PFSK-1 (cell line): ENCODE measurements around the gene STRA6.

Experiments used
- FOXP2 ChIP-seq: optimal IDR thresholded peaks from 2 replicates; pipeline ENCODE3; 2011; ENCODE audit warnings: borderline replicate concordance, control low read depth, inconsistent platforms; ENCODE audit not compliant: insufficient read depth; ENCODE audit errors: extremely low read length, extremely low read depth
- POLR2AphosphoS5 ChIP-seq: IDR thresholded peaks from 2 replicates; pipeline ENCODE4 v1.6.1; 2012; ENCODE audit warnings: low read depth, mild to moderate bottlenecking, control low read depth, low read length, moderate library complexity
- SIN3A ChIP-seq: IDR thresholded peaks from 2 replicates; pipeline ENCODE4 v1.6.1; 2012; ENCODE audit warnings: mild to moderate bottlenecking, low read length, moderate library complexity, borderline replicate concordance; ENCODE audit not compliant: insufficient read depth
- TAF1 ChIP-seq: IDR thresholded peaks from 2 replicates; pipeline ENCODE4 v1.6.1; 2012; ENCODE audit warnings: low read length, control low read depth, borderline replicate concordance; ENCODE audit not compliant: insufficient read depth
- TF ChIP-seq, protein P1 (sequence below), 2 experiments: IDR thresholded peaks; 2 replicates each; pipeline versions ENCODE4 v1.6.1 to v1.8.0; 2011 to 2012; ENCODE audit warnings: low read depth in 2 of 2, low read length in 2 of 2, control low read depth in 1 of 2, inconsistent platforms in 1 of 2, mild to moderate bottlenecking in 1 of 2, moderate library complexity in 1 of 2; ENCODE audit not compliant: insufficient read depth in 1 of 2

The STRA6 gene

GRCh38 chr15:74132681-74133651 lies 69.6 kb downstream of the STRA6 start:
- TF ChIP-seq, protein P1, sequence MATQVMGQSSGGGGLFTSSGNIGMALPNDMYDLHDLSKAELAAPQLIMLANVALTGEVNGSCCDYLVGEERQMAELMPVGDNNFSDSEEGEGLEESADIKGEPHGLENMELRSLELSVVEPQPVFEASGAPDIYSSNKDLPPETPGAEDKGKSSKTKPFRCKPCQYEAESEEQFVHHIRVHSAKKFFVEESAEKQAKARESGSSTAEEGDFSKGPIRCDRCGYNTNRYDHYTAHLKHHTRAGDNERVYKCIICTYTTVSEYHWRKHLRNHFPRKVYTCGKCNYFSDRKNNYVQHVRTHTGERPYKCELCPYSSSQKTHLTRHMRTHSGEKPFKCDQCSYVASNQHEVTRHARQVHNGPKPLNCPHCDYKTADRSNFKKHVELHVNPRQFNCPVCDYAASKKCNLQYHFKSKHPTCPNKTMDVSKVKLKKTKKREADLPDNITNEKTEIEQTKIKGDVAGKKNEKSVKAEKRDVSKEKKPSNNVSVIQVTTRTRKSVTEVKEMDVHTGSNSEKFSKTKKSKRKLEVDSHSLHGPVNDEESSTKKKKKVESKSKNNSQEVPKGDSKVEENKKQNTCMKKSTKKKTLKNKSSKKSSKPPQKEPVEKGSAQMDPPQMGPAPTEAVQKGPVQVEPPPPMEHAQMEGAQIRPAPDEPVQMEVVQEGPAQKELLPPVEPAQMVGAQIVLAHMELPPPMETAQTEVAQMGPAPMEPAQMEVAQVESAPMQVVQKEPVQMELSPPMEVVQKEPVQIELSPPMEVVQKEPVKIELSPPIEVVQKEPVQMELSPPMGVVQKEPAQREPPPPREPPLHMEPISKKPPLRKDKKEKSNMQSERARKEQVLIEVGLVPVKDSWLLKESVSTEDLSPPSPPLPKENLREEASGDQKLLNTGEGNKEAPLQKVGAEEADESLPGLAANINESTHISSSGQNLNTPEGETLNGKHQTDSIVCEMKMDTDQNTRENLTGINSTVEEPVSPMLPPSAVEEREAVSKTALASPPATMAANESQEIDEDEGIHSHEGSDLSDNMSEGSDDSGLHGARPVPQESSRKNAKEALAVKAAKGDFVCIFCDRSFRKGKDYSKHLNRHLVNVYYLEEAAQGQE (IDR thresholded peaks at IDR 0.05; ENCODE audit: insufficient read depth in 1 of 2, low read depth in 2 of 2, low read length in 2 of 2) = no peak
- TF ChIP-seq FOXP2 (no peak), TAF1 (no peak), POLR2AphosphoS5 (no peak), SIN3A (no peak)

- TF ChIP-seq TAF1 (no peak), POLR2AphosphoS5 (no peak), SIN3A (no peak), FOXP2 (no peak)
- TF ChIP-seq, protein P1 (IDR thresholded peaks at IDR 0.05; ENCODE audit: insufficient read depth in 1 of 2, low read depth in 2 of 2, low read length in 2 of 2) = no peak
These were observed 70.8 kb downstream of the STRA6 start for GRCh38 chr15:74131628-74132413.

GRCh38 chr15:74130849-74131627 lies 71.5 kb downstream of the STRA6 start:
- TF ChIP-seq POLR2AphosphoS5 = no peak
- TF ChIP-seq, protein P1 (IDR thresholded peaks at IDR 0.05; ENCODE audit: insufficient read depth in 1 of 2, low read depth in 2 of 2, low read length in 2 of 2) = no peak
- no peak for TF ChIP-seq FOXP2
- no peak for TF ChIP-seq SIN3A
- no peak for TF ChIP-seq TAF1

DNA sequence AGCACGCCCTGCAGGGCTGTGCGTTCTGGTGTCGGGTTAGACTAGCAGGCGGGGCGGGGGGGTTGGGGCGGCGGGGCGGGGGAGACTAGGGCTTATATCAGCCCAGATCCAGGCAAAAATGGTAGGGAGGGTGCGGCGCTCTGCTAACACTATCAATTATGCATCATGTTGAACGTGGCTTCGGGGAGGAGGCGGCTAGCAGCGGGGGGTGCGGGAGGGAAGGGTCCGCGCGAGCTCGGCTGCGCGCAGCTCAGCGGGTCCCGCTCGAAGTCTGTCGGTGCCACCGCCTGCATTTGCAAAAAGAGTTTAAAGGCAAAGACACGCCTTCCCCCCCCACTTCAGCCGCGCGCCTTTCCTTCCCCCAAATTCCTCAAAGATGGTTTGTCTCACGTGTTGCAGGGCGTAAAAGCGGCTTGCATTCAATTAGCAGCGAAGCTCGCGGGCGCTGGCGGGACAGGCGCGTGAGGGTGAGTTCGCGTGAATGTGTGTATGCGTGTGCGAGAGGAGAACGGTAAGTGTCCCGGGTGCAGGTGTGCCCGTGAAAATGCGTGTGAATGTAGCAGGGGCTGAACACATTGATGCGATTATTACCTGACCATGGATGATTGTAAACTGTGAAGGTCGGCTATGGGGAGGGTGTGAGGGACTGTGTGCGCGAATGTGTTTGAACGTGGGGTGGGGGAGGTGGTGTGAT lies 72.3 kb downstream of the STRA6 start, which contains the start of gene ISLR2:
ISLR2 (plus strand) TSS at position 432 of the 694 bp plus-strand sequence. CDS start 2,169 bp downstream, outside the sequence.
- TF ChIP-seq, protein P1 (IDR thresholded peaks at IDR 0.05; ENCODE audit: insufficient read depth in 1 of 2, low read depth in 2 of 2, low read length in 2 of 2) = no peak
- TF ChIP-seq TAF1 = no peak
- TF ChIP-seq SIN3A = no peak
- TF ChIP-seq FOXP2 = no peak
- no peak for TF ChIP-seq POLR2AphosphoS5
